Measurements from ENCODE around the gene ERV3-1. TPM values are rescaled to one million over a fixed set of nuclear protein-coding genes. Genes with fewer than 3 reads are reported as not detected.

ERV3-1 gene
- polyA plus RNA-seq, 1 donor from 2014 or later, result 48.5 TPM

GRCh38 chr7:64999165-65000004 is 7.1 kb downstream of the ERV3-1 start:
- H3K27me3 ChIP-seq (ENCODE audit: insufficient read depth, low read depth, low read length), result no peaks in the 10 kb centered on the region
- no peak overlapping the region for H3K9ac ChIP-seq (ENCODE audit: low read length)
- peaks cover 46% of the 10 kb centered on the region for H3K79me2 ChIP-seq (replicated peaks; ENCODE audit: insufficient read depth, low read length)
- H3K4me3 ChIP-seq (ENCODE audit: low read length), result no peak overlapping the region
- TF ChIP-seq RAD21 (conservative IDR thresholded peaks at IDR 0.05) (no peak), CTCF (IDR thresholded peaks at IDR 0.05; ENCODE audit: poor library complexity, severe bottlenecking) (no peak), EP300 (conservative IDR thresholded peaks at IDR 0.05; ENCODE audit: poor library complexity, severe bottlenecking) (no peak), EZH2 (IDR thresholded peaks at IDR 0.05; ENCODE audit: borderline replicate concordance, insufficient read depth, low read length, poor library complexity, severe bottlenecking) (no peak), TAF1 (IDR thresholded peaks at IDR 0.05; ENCODE audit: low read depth) (no peak), SMC3 (conservative IDR thresholded peaks at IDR 0.05; ENCODE audit: poor library complexity) (no peak), POLR2AphosphoS5 (IDR thresholded peaks at IDR 0.05) (no peak), MXI1 (conservative IDR thresholded peaks at IDR 0.05; ENCODE audit: poor library complexity, severe bottlenecking) (no peak)
- TF ChIP-seq, protein P1, sequence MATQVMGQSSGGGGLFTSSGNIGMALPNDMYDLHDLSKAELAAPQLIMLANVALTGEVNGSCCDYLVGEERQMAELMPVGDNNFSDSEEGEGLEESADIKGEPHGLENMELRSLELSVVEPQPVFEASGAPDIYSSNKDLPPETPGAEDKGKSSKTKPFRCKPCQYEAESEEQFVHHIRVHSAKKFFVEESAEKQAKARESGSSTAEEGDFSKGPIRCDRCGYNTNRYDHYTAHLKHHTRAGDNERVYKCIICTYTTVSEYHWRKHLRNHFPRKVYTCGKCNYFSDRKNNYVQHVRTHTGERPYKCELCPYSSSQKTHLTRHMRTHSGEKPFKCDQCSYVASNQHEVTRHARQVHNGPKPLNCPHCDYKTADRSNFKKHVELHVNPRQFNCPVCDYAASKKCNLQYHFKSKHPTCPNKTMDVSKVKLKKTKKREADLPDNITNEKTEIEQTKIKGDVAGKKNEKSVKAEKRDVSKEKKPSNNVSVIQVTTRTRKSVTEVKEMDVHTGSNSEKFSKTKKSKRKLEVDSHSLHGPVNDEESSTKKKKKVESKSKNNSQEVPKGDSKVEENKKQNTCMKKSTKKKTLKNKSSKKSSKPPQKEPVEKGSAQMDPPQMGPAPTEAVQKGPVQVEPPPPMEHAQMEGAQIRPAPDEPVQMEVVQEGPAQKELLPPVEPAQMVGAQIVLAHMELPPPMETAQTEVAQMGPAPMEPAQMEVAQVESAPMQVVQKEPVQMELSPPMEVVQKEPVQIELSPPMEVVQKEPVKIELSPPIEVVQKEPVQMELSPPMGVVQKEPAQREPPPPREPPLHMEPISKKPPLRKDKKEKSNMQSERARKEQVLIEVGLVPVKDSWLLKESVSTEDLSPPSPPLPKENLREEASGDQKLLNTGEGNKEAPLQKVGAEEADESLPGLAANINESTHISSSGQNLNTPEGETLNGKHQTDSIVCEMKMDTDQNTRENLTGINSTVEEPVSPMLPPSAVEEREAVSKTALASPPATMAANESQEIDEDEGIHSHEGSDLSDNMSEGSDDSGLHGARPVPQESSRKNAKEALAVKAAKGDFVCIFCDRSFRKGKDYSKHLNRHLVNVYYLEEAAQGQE (IDR thresholded peaks at IDR 0.05; ENCODE audit: borderline replicate concordance), result no peak
- H3K9me3 ChIP-seq (ENCODE audit: low read length), result peaks cover 54% of the 10 kb centered on the region
- no peak overlapping the region for H3K27ac ChIP-seq (ENCODE audit: low read length)
- H3K9me2 ChIP-seq (ENCODE audit: insufficient read depth, low read length), result no peaks in the 10 kb centered on the region
- H3K4me2 ChIP-seq (ENCODE audit: low read length), result no peak overlapping the region
- no peaks in the 10 kb centered on the region for H3F3A ChIP-seq (ENCODE audit: insufficient read depth, low read length, poor library complexity, severe bottlenecking)
- no peaks in the 10 kb centered on the region for H4K20me1 ChIP-seq (ENCODE audit: insufficient read depth)
- H3K36me3 ChIP-seq (ENCODE audit: insufficient read depth, low read length), result peaks cover 12% of the 10 kb centered on the region
- no peak overlapping the region for H2AFZ ChIP-seq (ENCODE audit: low read depth, low read length)

GRCh38 chr7:64998865-64999164 is 7.7 kb downstream of the ERV3-1 start:
- Histone ChIP-seq H2AFZ (ENCODE audit: low read depth, low read length) (no peak overlapping the region), H3K36me3 (ENCODE audit: insufficient read depth, low read length) (peaks cover 12% of the 10 kb centered on the region), H3K27ac (ENCODE audit: low read length) (no peak overlapping the region), H3K79me2 (replicated peaks; ENCODE audit: insufficient read depth, low read length) (peaks cover 40% of the 10 kb centered on the region), H4K20me1 (ENCODE audit: insufficient read depth) (no peaks in the 10 kb centered on the region), H3K9me2 (ENCODE audit: insufficient read depth, low read length) (no peaks in the 10 kb centered on the region), H3K9me3 (ENCODE audit: low read length) (peaks cover 58% of the 10 kb centered on the region), H3K27me3 (ENCODE audit: insufficient read depth, low read depth, low read length) (no peaks in the 10 kb centered on the region), H3K4me3 (ENCODE audit: low read length) (no peak overlapping the region), H3K4me2 (ENCODE audit: low read length) (no peak overlapping the region), H3K9ac (ENCODE audit: low read length) (no peak overlapping the region), H3F3A (ENCODE audit: insufficient read depth, low read length, poor library complexity, severe bottlenecking) (no peaks in the 10 kb centered on the region)
- TF ChIP-seq EZH2 (IDR thresholded peaks at IDR 0.05; ENCODE audit: borderline replicate concordance, insufficient read depth, low read length, poor library complexity, severe bottlenecking) (no peak), SMC3 (conservative IDR thresholded peaks at IDR 0.05; ENCODE audit: poor library complexity) (no peak), MXI1 (conservative IDR thresholded peaks at IDR 0.05; ENCODE audit: poor library complexity, severe bottlenecking) (no peak), TAF1 (IDR thresholded peaks at IDR 0.05; ENCODE audit: low read depth) (no peak), POLR2AphosphoS5 (IDR thresholded peaks at IDR 0.05) (no peak), RAD21 (conservative IDR thresholded peaks at IDR 0.05) (no peak), CTCF (IDR thresholded peaks at IDR 0.05; ENCODE audit: poor library complexity, severe bottlenecking) (no peak), EP300 (conservative IDR thresholded peaks at IDR 0.05; ENCODE audit: poor library complexity, severe bottlenecking) (no peak)
- TF ChIP-seq, protein P1 (IDR thresholded peaks at IDR 0.05; ENCODE audit: borderline replicate concordance), result no peak
